VCaP (cell line): Measurements from ENCODE around the gene SEMA4G.

Experiments used
- H3K27ac ChIP-seq: fragments of 450-650 bp; 2 replicates; pipeline ENCODE4 v1.5.1; 2017
- CTCF ChIP-seq: fragments of 450-650 bp; conservative IDR thresholded peaks from 2 replicates; pipeline ENCODE4 v1.5.1; 2017; ENCODE audit warnings: mild to moderate bottlenecking, moderate library complexity

Gene SEMA4G

GRCh38 chr10:101011517-101012423 is 42.5 kb downstream of the SEMA4G start:
- TF ChIP-seq CTCF = peak; percentile 49; the same call in 1 of the 2 replicates
- H3K27ac ChIP-seq = no peak overlapping the region

DNA sequence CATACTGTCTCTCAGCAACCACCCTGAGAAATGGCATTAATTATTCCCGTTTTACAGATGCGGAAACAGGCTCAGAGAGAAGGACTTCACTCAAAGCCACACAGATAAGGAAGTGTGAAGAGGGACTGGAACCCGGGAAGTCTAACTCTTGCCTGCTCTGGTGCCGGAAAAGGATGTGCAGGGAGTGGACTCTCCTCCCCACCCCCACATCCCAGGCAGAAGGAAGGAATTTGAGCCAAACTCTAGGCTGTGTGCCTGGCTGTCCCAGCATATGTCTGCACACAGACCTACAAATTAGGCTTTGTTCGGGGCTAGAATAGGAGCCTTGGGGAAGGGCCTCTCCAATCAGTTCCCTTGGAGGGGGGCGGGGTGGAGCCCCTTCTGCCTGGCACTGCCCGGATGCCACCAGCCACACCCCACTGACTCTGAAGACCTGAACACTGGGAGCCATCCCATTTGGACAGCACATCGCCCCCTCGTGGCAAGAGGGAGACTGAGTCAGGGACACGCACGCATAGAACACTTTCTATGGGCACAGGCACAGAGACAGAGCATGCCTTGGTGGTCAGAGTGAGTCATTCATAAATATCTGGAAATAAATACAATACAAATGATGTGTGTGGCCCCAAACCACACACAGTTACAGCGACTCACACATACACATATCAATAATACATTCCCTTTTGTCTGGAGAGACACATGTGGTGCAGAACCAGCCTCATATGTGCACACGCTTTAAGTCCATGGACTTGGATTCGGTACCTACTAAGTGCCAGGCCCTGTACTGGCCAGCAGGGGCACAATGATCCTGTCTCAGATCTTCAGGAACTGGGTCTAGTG is 43.4 kb downstream of the SEMA4G start:
- TF ChIP-seq CTCF = peak; percentile 79
- H3K27ac ChIP-seq = no peak overlapping the region

- no peak for TF ChIP-seq CTCF
These were observed 44.1 kb downstream of the SEMA4G start for GRCh38 chr10:101013365-101013825.

DNA sequence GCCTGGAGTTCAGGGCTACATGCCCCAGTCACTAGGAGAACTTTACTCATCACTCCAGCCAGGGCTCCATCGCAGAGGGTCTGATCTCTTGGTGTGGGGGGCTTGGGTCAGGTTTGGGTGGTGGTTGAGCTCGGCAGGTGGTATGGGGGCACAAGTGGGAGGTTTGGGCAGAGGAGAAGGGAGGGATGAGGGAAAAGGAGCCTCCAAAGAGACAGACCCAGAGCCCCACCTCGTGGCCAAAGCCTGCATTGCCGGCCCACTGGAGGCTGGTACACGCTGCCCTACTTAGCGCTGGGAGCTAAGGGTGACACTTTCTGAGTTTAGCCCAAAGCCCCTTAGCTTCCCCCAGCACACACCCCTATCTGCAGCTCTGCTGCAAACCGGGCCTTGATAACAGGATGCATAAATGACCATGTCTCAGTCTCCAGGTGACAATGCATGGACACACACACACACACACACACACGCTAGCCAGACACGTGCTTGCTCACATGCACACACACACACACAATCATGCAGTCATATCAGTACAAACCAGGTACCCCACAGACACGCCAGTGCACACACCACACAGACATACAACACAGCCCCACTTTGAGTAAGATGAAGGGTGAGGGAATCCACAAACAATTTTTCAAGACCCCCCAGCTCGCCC is 45.1 kb downstream of the SEMA4G start:
- TF ChIP-seq CTCF = peak; percentile 90
- no peak overlapping the region for H3K27ac ChIP-seq

More at GRCh38 chr10:101013365-101013825, 44.1 kb downstream of the SEMA4G start:
- H3K27ac ChIP-seq = no peak overlapping the region

DNA sequence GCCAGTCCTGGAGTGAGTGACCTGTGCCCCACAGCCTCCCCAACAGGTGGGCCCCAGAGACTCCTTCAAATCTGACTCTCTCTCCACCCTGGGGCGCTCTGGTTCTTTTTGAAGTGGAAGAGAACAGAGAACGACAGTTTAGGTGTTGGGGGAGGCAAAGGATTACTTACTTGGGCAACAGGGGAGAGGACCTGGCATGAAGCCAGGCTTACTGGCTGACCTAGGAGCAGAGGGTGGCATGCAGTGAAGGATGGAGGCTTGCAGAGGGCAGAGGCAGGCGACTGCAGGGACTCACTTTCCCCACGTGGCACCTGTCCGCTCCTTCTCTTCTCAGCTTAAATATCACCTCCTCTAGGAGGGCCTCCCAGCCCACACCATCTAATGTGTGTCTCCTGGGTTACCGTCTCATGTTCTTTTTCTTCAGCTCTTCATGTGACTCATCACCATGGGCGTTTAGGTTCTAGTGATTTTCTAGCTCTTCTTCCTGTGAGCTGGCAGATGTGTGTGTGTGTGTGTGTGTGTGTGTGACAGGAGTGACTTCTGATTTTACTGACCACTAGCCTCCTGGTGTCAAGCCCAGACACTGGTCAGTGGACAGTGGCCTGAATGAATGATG is 45.8 kb downstream of the SEMA4G start:
- no peak for TF ChIP-seq CTCF
- no peak overlapping the region for H3K27ac ChIP-seq

DNA sequence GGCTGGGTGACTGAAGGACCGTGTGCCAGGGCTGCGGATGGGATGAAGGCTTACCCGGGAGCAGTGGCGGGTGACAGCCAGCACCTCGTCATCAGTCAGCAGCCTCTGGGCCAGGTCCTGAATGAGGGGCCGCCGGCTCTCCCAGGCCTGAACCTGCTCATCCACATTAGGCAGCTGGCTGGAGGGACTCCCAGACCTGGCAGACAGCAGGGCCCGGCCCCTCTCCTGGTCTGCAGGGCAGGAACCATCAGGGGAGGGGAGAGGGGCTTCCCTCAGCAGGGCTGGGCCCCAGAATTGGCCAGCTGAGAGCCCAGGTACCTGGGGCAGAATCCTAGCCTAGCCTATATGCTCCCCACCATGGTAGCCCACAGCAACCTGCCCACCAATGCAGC is 46.3 kb downstream of the SEMA4G start:
- no peak overlapping the region for H3K27ac ChIP-seq
- no peak for TF ChIP-seq CTCF
